HG02852 (cell line): ENCODE results near the gene SOCS3.
"Not testable (repeated sequence)": the region's sequence is repeated elsewhere in the genome, so short reads cannot be mapped to it uniquely, and the experiment has no call there.

Experiments
- ATAC-seq: cut with Tn5 transposase; IDR thresholded peaks from one replicate; pipeline ENCODE4 v1.9.1; 2021; ENCODE audit warnings: mild to moderate bottlenecking, moderate library complexity; ENCODE audit not compliant: unreplicated experiment

Gene SOCS3

DNA sequence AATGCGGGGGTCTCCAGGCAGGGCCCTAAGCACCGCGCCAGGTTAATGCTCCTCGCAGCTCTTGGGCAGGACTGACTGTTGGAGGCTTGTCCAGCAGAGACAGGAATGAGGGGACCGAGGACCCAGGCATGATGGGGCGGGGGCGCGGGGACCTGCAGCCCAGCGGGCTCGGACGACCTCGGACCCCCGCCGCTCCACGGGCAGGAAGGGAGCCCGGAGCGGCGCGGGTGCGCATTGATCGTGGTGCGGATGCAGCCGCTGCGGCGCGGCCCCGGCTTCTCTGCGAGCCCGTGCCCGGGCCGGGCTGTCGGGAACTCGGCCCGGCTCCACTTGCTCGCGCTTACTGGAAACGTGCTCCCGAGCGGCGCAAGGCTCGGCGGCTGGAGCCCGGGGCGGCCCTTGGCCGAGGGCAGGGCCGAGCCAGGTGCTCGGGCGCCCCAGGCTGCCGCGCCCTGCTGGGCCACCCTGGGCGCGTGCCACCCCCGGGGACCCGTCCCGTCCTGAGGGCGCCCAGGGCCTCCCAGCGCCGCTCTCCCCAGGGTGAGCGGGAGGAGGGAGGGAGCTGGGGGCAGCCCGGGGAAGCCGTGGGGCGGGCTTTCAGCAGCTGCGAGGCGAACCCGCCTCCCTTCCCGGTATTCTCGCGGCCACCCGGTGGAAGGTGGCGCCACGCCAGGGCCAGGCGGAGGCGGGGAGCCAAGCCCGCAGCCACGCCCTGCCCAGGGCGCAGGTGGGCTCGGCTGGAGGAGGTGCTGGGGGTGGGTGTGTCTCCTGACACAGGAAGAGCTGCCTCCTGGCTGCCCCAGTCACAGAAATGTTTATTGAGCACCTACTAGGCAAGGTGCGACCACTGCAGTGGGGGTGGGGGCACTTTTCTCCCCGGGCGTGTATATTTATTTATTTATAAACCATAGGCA is 45.9 kb downstream of the SOCS3 start:
- ATAC-seq, result no peak

DNA sequence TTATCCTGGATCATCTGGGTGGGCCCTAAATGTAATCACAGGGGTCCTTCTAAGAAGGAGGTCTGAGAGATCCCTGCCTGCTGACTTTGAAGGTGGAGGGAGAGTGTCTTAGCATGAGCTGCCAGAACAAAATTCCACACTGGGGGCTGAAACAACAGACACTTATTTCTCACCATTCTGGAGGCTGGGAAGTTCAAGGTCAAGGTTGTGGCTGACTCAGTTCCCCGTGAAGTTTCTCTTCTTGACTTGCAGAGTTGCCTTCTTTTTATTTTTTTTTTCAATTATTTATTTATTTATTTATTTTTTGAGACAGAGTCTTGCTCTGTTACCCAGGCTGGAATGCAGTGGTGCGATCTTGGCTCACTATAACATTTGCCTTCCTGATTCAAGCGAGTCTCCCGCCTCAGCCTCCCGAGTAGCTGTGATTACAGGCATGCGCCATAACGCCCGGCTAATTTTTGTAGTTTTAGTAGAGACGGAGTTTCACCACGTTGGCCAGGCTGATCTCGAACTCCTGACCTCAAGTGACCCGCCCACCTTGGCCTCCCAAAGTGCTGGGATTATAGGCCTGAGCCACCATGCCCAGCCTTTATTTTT is 50.1 kb downstream of the SOCS3 start:
- not testable (repeated sequence) for ATAC-seq

DNA sequence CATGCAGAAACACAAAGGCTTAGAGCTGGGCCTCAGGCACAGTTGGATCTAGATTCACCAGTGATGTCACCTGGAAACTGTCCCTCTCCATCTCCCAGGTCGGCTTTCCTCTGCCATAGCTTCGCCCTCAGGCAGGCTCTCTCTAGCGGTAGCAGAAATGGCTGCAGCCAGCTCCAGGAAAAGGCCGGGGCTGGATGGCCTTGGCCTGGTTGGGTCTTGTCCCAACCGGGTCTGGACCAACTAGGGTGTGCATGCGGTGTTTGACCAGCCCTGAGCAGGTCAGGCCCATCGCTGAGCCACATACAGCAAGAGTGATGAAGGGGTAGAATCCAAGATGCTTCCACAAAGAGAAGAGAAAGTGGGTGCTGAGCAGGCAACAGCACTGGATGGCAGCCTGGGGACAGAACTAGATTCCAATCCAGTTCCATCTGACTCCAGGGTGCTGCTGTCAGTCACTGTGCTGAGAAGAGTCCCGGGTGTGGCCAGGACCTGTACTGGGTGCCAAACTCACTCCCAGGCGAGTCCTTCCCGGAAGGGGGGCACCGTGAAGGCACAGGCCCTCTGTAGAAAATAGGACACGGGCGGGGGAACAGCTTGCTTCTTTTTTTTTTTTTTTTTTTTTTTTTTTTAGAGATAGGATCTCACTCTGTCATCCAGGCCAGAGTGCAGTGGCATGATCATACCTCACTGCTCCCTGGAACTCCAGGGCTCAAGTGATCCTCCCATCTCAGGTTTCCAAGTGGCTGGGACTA is 51.8 kb downstream of the SOCS3 start:
- ATAC-seq, result no peak

DNA sequence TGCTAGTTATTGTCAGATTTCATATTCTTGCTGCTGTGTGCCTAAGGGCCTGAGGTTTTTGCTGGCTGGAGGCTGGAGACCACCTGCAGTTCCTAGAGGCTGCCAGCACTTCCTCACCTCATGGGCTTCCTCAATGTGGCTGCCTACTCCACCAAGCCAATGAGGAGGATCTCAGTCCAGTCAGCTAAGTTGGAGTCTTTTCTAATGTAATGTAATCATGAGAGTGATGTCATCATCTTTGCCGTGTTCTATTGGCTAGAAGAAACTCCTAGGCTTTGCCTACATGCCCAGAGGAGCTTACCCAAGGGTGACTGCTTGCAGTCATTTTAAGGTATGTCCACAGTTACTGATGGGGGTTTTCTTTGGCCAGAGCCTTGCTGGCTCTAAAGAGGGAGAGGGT is 53.0 kb downstream of the SOCS3 start:
- no peak for ATAC-seq
